HG03520 (cell line): ENCODE measurements around the gene COL5A1.

Experiments
- ATAC-seq: cut with Tn5 transposase; IDR thresholded peaks from one replicate; pipeline ENCODE4 v1.9.1; 2021; ENCODE audit warnings: mild to moderate bottlenecking, moderate library complexity; ENCODE audit not compliant: unreplicated experiment

COL5A1 gene

DNA sequence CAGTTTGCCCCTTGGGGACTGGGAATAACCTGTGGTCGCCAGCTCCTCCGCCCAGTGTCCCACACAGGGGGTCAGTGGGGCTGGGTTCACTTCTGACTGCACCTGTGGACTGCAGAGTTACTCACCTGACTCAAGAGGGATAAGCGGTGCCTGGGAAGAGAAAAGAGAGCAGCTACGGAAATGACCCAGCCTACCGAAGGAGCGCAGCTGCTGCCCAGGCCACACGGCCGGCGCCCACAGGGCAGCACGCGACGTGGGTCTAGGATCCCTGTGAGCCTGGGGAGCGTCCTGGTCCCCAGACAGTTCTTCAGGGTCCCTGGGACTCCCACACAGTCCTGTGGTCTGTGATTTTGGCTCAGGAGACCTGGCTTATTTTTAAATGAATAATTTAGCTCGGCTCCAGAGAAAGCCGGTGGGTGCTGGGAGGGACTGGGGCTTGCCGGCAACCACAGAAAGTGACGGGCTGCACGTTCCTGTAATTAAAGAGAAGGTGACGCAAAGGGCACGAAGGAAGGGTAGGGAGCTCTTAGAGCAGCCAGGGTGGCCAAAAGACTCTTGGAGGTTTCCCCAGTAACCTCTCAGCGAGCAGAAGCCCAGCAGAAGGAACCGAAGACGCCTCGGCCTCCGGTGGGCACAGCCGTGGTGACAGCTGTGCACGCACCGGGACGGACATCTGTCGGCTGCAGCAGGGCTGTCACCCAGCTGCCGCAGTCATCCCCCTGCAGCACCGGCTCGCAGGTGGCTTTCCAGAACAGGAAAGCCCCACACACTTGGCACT, 141.5 kb downstream of the COL5A1 start:
- no peak for ATAC-seq

DNA sequence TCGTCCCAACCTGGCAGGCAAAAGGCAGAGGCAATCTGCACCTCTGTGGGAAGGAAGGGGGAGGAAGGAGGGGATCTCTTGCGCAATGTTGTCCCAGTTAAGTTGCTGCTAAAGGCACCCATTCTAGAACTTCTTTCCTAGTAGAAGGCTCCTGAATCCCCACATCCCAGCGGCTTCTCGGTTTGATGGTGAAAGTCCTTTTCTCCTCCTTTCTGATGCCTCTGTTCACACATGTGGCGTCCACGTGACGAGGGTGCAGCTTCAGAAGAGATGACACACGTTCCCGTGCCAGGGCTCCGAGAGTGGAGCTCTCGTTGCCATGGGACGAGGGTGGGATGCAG, 142.1 kb downstream of the COL5A1 start:
- no peak for ATAC-seq

DNA sequence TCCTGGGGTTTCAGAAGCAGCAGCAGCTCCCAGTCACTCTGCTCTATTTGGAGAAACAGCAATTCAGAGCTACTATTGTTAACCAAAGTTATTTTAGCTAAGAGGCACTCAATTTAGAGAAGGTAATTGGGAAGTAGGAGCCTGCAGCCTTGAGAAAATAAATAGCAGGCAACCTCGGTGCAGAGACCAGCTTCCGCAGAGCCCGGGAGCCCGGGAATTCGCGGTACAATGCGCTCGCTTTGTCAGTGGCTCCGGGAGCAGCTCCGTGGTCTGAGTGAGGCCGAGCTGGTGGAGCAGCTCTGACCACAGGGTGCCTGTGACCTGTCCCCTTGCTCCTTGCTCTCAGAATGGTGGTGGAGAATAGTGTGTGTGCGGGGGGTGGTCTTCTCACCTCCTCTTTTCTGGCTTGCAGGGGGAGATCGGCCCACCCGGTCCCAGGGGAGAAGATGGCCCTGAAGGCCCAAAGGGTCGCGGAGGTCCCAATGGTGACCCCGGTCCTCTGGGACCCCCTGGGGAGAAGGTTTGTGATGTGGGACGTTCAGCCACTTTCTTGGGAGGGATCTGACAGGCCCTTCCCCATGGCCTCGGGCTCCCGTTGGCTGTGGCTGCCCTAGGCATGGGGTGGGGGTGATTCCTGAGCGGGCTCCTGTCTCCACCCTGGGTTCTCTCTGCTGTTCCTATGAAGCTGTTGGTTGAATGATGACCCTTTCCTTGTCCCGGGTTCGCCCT, 143.1 kb downstream of the COL5A1 start:
- ATAC-seq = no peak

DNA sequence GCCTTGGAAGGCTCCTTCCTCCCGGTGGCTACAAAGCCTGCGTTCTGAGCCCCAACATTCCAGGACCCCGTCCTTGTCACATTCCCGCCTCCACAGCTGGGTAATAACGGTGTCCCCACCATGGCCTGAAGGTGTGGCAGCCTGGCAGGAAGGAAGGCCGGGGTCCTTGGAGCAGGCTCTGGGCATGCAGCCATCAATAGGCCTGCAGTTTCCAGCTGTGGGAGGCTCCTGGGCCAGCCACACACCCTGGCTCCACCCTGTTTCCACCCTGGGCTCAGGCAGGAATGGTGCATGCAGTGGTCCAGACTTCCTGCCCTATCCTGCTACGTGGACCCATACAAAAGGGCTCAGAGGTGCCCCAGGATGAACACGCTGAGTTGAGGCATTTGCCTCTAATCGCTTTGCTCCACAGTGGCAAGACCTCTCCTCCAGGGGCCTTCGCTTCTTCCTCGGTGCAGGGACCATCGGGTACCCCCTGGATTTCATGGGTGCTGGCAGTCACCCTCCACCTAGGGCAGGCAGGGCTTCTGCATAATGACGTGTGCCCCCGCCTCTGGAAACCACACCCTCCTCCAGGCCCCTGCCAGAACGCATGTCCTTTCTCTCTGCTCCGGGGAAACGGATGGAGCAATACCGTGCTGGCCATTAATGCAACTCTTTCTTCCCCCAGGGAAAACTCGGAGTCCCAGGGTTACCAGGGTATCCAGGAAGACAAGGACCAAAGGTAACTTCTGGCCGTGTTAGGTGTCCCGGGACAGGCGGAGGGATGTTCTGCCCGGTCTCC, 143.9 kb downstream of the COL5A1 start:
- ATAC-seq = no peak

DNA sequence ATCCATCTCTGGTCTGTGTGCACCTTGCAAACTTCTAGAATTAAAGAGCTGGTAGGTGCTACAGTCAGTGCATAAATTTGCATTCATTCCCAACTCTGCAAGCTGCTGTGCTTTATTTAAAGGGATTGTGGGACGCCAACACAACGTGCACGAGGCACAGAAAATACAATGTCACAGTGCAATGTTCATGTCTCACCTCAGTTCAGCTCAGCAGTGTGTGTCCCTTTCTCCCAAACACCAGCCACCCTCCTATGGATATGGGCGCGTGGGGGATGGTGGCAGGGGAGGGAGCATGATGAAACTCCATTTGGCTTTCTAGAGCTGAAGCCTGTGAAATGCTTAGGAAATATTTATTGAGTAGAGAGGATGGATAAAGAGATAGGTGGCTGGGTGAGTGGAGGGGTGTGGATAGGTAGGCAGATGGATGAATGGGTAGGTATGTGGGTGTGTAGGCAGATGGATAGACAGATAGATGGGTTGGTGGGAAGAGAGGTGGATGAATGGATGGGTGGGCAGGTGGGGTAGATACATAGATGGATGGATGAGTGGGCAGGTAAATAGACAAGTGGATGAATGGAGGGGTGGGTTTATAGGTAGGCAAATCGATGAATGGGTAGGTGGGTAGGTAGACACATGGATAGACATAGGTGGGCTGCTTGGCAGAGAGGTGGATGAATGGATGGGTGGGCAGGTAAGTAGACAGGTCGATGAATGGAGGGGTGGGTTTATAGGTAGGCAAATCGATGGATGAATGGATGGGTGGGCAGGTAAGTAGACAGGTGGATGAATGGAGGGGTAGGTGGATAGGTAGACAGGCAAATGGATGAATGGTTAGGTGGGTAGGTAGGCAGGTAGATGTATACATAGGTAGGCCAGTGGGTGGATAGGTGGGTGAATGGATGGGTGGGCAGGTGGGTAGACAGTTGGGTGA, 146.3 kb downstream of the COL5A1 start:
- ATAC-seq = no peak

DNA sequence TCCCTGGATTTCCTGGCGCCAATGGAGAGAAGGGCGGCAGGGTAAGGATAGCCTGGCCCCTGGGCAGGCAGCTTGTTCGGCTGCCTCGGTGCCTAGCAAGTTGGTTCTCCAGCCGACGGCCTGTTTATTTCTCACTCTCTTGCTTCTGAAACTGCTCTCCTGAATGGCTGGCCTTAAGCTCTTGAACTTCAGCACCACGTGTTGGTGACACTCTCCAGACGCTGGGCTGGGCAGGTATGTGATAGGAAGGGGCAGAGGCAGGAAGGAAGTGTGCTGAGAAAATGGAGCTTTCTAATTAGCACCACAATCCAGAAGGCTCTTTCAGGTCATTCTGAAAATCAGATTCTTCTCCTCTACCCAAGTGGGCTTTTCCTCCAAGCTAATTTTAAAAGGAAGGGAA, 147.6 kb downstream of the COL5A1 start:
- no peak for ATAC-seq

DNA sequence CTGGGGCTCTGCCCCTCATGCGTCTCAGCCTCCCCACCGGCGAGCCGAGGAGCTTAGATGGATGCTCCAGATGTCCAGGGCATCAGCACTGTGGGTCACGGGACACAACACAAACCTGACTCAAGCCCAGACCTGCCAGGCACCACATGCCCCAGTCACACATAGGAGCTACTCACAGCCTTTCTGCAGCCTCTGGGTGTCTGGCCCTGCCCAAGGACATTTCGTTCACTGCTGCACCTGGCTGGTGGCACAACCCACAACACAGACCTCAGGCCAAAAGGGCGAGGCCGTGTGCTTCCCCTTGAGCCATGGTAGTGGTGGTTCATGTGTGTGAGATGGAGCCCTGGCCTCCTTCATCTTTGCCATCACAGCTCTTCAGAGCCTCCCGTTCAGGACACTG, 149.4 kb downstream of the COL5A1 start:
- no peak for ATAC-seq

DNA sequence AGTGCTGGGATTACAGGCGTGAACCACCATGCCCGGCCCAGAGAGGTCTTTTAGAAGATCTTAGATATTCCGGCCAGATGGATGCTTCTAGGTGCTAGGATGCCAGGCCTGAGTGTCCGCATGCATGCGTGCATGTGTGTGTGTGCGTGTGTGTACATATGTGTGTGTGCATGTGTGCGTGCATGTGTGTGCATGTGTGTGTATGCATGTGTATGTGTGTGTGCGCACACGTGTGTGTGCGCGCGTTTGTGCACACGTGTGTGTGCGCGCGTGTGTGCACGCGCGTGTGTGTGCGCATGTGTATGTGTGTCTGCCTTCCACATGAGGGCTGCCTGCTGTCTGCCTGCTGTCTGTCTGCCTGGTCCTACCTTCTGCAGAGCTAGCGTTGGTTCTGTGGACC, 151.0 kb downstream of the COL5A1 start:
- no peak for ATAC-seq

DNA sequence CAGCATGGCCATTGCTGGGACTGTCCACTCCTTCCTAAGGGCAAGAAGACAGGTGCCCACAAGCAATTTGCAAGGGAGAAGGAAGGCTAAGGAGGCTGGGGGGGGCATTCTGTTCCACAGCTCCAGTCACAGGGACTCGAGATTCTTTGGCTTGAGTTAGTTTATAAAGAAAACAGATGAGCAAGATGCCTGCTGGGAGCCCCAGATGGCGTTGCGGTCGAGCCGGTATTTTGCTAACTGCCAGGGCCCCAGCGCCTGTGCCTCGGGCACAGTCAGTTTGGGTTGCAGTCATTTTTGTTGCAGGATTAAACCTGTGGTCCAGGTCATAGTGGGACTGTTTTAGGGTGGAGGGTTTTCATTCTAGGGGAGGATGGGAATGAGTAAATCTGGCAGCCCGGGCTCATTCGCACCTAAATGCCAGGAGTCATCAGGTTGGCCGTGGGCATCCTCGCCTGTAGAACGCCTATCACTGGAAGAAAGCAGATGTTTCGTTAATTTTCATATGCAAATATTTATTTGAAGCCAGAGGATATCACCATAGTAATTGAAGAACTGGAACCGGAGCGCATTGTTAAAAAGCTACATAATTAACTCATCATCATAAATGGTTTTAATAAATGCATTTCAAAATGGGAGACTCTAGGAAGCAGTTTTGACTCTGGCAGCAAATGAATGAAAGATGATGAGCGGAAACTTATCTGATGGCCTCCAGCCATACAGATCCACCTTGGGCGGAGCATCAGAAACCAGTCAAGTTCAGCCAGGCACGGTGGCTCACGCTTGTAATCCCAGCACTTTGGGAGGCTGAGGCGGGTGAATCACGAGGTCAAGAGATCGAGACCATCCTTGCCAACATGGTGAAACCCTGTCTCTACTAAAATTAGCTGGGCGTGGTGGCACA, 151.9 kb downstream of the COL5A1 start:
- ATAC-seq = no peak

DNA sequence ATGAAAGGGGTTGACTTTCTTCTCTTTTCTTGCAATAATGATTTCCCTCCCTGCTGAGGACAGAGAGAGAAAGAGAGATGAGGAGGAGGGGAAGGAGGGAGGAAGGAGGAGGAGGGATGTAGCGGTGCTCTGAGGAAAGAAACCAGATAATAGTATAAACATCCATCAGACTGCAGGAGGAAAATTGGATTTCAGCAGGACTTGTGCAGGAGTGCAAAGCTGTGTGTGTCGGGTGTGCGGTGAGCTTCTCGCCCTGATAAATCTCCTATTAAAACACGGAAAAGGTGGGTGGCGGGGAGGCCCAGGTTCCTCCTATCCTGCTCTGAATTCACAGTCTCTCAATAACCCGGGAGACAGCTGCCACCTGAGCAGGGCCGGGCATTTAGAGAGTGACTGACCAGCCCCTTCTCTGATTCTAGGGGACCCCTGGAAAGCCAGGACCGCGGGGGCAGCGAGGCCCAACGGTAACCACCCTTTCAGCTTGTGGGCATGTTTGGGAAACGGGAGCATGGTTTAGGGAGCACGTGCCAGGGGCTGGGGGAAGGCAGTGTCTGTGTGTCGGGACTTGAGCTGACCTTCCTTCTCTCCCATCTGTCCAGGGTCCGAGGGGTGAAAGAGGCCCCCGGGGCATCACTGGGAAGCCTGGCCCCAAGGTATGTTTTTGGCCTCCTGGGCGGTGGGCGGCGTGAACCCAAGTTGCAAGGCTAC, 153.2 kb downstream of the COL5A1 start:
- ATAC-seq = no peak

DNA sequence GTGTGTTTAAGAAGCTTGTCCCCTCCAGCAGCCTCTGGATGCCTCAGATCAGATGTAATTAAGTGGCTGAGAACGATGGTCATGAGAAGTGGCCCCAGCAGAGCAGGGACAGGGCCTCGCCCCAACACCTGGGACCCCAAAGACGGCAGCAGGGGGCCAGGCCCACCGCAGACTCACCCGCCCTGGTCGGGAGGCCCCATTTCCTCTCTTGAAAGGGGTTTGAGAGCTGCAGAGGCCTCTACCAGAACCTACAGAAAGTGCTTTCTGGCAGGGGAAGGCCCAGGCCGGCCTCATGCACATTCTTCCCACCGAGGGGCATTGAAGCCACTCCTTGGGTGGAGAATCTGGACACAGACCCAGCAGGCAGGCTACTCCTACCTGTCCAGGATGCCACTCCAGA, 153.8 kb downstream of the COL5A1 start:
- no peak for ATAC-seq

DNA sequence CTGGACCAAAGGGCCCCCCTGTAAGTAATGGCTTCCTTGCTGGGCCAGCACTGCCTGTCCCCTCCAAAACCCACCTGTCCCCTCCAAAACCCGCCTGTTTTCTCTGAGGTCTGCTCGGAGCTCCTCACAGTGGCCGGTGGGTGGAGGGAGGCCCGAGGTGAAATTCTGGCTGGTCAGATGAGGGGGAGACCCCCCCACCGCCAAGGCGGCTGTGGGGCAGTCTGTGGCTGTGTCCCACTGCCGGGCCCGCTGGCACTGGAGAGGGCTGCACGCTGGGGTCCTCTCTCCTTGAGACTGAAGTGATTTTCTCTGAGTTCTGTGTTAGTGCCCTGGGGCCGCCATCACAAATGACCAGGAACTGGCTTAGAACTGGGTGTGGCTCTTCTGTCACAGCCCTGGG, 155.3 kb downstream of the COL5A1 start:
- ATAC-seq = no peak

DNA sequence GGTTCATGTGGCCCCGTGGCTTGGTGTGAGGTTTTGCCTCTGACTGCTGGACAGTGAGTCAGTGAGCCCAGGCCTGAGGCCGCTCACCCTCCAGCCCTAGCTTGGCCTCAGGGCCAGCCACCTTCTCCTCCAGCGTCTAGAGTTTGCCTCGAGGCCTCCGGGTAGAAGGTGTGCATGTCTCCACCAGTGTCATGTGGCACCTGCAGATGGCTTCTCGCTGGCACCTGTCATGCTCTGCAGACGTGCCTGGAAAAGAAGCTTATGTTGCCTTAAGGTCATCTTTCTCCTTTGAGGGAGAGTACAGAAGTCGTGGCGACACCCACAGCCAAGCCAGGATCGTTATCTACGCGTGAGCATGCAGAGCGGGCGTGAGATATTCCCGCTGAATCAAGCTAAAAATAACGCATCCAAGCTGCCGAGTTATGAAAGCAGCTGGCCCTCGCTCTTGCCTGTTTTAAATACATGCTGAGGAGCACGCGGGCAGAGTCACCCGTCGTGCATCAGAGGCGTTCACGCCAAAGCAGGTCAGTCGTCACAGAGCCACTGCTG, 159.3 kb downstream of the COL5A1 start:
- no peak for ATAC-seq

DNA sequence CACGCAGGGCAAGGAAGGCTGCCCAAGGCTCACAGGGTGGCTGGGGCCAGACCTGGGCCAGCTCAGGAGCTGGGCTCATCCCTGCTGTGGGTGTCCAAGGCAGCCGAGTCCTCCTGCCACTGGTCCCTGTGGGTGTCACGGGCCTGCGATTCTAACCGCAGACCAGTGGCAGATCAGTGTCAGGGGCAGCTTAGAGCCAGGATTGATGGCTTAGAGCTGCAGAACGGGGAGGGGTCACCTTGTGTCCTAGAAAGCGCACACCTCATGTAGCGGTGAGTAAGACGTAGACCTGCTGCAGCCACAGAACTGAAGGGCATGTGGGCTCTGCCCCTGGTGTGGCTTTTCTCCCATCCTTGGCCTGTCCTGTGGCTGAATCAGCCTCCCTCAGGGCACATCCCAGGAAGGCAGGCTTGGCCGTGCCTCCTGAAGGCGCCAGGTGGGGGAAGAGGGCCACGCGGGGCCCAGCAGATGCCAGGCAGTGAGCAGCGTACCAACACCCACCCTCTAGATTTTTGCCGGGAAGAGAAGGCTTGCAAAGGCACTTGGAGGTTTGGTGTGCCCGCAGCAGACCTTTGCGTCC, 160.7 kb downstream of the COL5A1 start:
- ATAC-seq = no peak

DNA sequence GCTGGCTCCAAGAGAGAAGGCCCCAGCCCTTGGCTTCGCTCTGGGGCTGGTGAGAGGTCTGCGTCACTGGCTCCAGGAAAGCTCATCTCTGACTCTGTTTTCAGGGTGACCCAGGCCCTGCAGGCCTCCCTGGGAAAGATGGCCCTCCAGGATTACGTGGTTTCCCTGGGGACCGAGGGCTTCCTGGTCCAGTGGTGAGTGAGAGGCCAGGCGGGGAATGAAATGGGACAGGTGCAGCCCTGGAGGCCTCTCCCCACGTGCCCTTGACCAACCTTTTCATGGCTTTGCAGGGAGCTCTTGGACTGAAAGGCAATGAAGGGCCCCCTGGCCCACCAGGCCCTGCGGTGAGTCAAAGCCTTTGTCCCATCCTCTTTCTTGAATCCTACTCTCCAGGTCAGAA, 163.3 kb downstream of the COL5A1 start:
- no peak for ATAC-seq

DNA sequence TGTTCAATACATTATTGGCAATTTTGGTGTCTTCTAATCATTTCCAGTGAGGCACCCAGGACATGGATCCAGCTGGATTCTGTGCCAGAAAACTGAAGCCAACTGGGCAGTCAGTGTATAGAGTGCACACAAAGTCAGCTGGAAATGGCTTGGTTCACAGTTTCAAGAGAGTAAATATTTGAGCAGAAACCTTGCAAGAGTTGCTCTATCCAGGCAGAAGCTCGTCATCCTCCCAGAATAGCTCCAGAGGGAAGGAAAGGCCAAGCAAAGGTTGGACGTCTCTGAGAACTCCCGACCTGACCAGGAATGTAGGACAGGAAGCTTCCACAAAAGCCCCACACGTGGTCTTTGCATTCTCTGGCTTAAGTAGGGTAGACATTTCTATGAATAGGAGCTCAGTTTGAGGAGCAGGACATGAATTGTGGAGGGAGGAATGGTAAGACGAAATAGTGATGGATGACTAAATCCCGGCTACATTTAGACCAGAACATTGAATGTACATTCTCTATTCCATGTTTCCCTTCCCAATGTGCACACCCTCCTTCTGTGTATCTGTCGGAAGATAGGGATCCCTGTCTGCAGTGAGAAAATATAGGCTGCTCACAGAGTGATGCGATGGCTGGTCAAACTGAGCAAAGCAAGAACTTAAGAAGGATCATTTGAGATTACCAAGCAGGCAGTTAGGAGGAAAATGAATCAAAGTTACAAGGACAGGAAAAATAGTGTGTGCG, 166.3 kb downstream of the COL5A1 start:
- ATAC-seq = no peak

DNA sequence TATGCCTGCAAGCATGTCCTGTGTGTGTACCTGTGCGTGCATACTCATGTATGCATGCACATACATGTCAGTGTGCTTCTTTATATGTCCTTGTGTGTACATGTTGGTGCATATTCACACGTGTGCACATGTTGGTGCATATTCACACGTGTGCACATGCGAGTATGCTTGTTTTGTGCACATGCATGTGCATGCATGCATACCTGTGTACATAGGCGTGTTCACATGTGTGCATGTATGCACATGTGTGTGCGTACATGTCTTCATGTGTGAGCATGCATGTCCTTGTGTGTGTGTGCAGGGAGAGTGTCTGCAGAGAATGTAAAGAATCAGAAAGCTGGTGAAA, 166.8 kb downstream of the COL5A1 start:
- ATAC-seq = no peak

DNA sequence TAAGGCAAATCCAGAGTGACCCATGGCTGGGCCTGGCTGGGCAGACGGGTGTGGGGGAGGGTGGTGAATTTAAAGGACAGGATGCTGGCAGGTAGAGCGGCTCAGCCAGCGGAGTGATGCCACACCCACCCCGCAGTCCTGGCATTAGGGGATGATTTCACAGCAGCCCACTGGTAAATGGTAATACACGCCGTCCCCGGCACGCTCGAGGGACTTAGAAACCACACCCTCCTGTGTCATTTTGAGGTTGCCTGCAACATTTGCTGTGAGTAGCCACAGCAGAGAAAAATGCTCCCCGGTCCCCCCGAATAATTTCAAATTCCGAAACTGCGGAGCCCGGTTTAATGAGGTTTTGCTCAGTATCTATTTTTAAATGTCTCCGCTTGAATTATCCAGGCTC, 167.7 kb downstream of the COL5A1 start:
- ATAC-seq = no peak
